Vagina (tissue), 2 donors: ENCODE results near the gene ULBP1.

Experiments
- POLR2A ChIP-seq, 2 donors: fragments of 450-650 bp; IDR thresholded peaks; one replicate each; pipeline ENCODE4 v1.6.1; 2017; ENCODE audit warnings: antibody characterized with exemption in 2 of 2, mild to moderate bottlenecking in 2 of 2, moderate library complexity in 2 of 2
- TF ChIP-seq, protein P1 (sequence below), 3 experiments: fragments of 450-650 bp in 2 of 3; fragments of 200-600 bp in 1 of 3; sonication (generic) in 1 of 3; IDR thresholded peaks; one replicate each; pipeline ENCODE4 v1.5.1; 2017 to 2019; ENCODE audit warnings: antibody characterized with exemption in 3 of 3, mild to moderate bottlenecking in 2 of 3, moderate library complexity in 2 of 3

DNA sequence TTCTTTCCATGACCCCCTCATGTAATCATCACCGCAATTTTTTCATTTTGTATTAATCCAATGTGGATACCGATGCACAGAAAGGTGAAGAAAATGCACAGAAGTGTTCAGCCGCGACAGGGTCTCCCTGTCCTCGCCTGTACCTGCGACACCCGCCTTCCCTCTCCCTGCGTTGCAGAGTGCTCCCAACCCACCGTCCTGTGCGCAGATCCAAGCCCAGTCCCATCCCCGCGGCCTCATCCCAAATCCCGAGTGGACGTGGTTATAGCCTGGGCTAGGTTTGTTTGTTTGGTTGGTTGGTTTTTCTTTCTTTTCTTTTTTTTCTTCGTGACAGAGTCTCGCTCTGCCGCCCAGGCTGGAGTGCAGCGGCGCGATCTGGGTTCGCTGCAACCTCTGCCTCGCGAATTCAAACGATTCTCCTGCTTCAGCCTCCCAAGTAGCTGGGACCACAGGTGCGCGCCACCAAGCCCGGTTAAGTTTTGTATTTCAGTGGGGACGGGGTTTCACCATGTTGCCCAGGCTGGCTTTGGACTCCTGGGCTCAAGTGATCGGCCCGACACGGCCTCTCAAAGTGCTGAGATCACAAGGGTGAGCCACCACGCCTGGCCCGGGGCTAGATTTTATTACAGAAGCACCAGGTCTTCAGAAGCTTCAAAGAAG is 40.3 kb upstream of the ULBP1 start:
- TF ChIP-seq, protein P1, sequence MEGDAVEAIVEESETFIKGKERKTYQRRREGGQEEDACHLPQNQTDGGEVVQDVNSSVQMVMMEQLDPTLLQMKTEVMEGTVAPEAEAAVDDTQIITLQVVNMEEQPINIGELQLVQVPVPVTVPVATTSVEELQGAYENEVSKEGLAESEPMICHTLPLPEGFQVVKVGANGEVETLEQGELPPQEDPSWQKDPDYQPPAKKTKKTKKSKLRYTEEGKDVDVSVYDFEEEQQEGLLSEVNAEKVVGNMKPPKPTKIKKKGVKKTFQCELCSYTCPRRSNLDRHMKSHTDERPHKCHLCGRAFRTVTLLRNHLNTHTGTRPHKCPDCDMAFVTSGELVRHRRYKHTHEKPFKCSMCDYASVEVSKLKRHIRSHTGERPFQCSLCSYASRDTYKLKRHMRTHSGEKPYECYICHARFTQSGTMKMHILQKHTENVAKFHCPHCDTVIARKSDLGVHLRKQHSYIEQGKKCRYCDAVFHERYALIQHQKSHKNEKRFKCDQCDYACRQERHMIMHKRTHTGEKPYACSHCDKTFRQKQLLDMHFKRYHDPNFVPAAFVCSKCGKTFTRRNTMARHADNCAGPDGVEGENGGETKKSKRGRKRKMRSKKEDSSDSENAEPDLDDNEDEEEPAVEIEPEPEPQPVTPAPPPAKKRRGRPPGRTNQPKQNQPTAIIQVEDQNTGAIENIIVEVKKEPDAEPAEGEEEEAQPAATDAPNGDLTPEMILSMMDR (IDR thresholded peaks at IDR 0.05) = no peak
- no peak for TF ChIP-seq POLR2A (IDR thresholded peaks at IDR 0.05)
